ENCODE data around the gene FGD4. TPM values are rescaled to one million over a fixed set of nuclear protein-coding genes. Genes with fewer than 3 reads are reported as not detected.

FGD4 gene
- total and polyA plus RNA-seq, 9 of the 15 experiments (the other 6 are each of a cell fraction or from before 2014, with no cell fraction given) = 0.05 to 0.51 (median 0.27) TPM

GRCh38 chr12:32493282-32493681, 93.9 kb downstream of the FGD4 start (continued):
- TF ChIP-seq TSC22D4 (tag; IDR thresholded peaks at IDR 0.05) (no peak), GMEB1 (CRISPR knock-in tag; IDR thresholded peaks at IDR 0.05) (no peak)

- no peak overlapping the region for H2AFZ ChIP-seq (ENCODE audit: low read depth, low read length)
- H3K4me1 ChIP-seq (replicated peaks in 1 of 2; ENCODE audit: control insufficient read depth in 2 of 2, insufficient read depth in 2 of 2, low read length in 2 of 2) = no peaks in the 10 kb centered on the region
- no peaks in the 10 kb centered on the region for H3K9me3 ChIP-seq (replicated peaks; ENCODE audit: control insufficient read depth, insufficient read depth, low read depth, low read length)
- intact Hi-C loops (cut with micrococcal nuclease) (no loop called here), in situ Hi-C loops (cut with MboI) (no loop called here)
- CTCF ChIA-PET (ENCODE audit: low intra/inter-chr PET ratio) = no interaction called here
- H3K4me2 ChIP-seq (ENCODE audit: insufficient read depth, low read length) = no peak overlapping the region
- no peaks in the 10 kb centered on the region for H3K36me3 ChIP-seq (ENCODE audit: control insufficient read depth, insufficient read depth, low read length)
- FAIRE-seq (no peak), ATAC-seq (no peak), DNase-seq (ENCODE audit: extremely low read depth in 1 of 4, low spot score in 3 of 4) (no peak)
- POLR2A ChIA-PET = no interaction called here
- H3K27me3 ChIP-seq (ENCODE audit: control insufficient read depth in 2 of 2, insufficient read depth in 2 of 2, low read length in 2 of 2) = peaks cover 5 to 13% of the 10 kb centered on the region in 2 experiments; a peak in 3 of 5 replicates
- BruUV-seq (replicated peaks) = no TSS peak
- H4K20me1 ChIP-seq (replicated peaks; ENCODE audit: control insufficient read depth, insufficient read depth, low read length) = no peaks in the 10 kb centered on the region
- H3K9me1 ChIP-seq (ENCODE audit: control insufficient read depth, insufficient read depth, low read length) = no peaks in the 10 kb centered on the region
- H3K27ac ChIP-seq (ENCODE audit: extremely low read depth, low read depth, low read length) = no peak overlapping the region
- no peak overlapping the region for H3K4me3 ChIP-seq
- no peaks in the 10 kb centered on the region for H3K79me2 ChIP-seq (ENCODE audit: control insufficient read depth, insufficient read depth, low read length)
- no peak overlapping the region for H3K9ac ChIP-seq (ENCODE audit: insufficient read depth in 1 of 2, low read depth in 2 of 2, low read length in 2 of 2)
- TF ChIP-seq FOXM1 (IDR thresholded peaks at IDR 0.05; ENCODE audit: low read depth) = no peak
- TF ChIP-seq FOXM1 (CRISPR knock-in tag; IDR thresholded peaks at IDR 0.05; ENCODE audit: low read depth) = no peak
- no peak for TF ChIP-seq MCM5 (IDR thresholded peaks at IDR 0.05; ENCODE audit: low read depth)
- TF ChIP-seq SMARCC2 (IDR thresholded peaks at IDR 0.05; ENCODE audit: low read depth) = no peak
- TF ChIP-seq KLF13 (tag; IDR thresholded peaks at IDR 0.05; ENCODE audit: borderline replicate concordance, low read depth) = no peak
- TF ChIP-seq GTF2E2 (tag; IDR thresholded peaks at IDR 0.05) = no peak
- no peak for TF ChIP-seq IRF1 (CRISPR knock-in tag; IDR thresholded peaks at IDR 0.05; ENCODE audit: borderline replicate concordance)
- no peak for TF ChIP-seq THRA (IDR thresholded peaks at IDR 0.05)
- no peak for TF ChIP-seq EGR1 (conservative IDR thresholded peaks at IDR 0.05)
- no peak for TF ChIP-seq SMAD4 (CRISPR knock-in tag; conservative IDR thresholded peaks at IDR 0.05)
- no peak for TF ChIP-seq MBD1 (CRISPR knock-in tag; IDR thresholded peaks at IDR 0.05)
- TF ChIP-seq ZNF134 (CRISPR knock-in tag; conservative IDR thresholded peaks at IDR 0.05) = no peak
- TF ChIP-seq DMBX1 (CRISPR knock-in tag; IDR thresholded peaks at IDR 0.05; ENCODE audit: borderline replicate concordance) = no peak
These were observed 95.3 kb downstream of the FGD4 start for GRCh38 chr12:32494656-32495055.

Measured in K562 (cell line).